ENCODE results near the gene TIMM10B.

DNA sequence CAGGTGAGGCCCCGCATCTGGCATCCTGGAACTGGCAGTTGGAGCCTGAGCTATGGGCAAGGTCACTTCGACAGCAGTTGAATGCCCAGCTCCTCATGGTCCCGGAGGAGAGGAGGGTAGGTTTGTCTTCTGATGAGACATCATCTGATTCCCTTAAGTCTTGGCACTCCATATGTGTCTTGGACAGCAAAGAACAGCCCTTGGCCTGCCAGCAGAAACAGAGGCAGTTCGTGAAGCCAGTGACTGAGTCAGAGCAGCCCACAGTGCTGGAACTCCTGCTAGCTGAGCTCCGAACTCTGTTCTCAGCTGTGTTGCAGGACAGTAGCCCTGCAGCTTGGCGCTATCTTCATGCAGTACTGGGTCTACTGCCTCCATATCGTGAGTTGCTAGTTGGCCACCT lies 16.8 kb downstream of the TIMM10B start:
- TF ChIP-seq RAD21 (IDR thresholded peaks at IDR 0.05; ENCODE audit: low read depth) = no peak
- TF ChIP-seq TCF12 (IDR thresholded peaks at IDR 0.05; ENCODE audit: low read depth) = no peak
- TF ChIP-seq, protein P1, sequence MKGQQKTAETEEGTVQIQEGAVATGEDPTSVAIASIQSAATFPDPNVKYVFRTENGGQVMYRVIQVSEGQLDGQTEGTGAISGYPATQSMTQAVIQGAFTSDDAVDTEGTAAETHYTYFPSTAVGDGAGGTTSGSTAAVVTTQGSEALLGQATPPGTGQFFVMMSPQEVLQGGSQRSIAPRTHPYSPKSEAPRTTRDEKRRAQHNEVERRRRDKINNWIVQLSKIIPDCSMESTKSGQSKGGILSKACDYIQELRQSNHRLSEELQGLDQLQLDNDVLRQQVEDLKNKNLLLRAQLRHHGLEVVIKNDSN (IDR thresholded peaks at IDR 0.05) = no peak
- no peak for TF ChIP-seq EP300 (IDR thresholded peaks at IDR 0.05; ENCODE audit: borderline replicate concordance)
- no peak for TF ChIP-seq NFIC (IDR thresholded peaks at IDR 0.05)
- TF ChIP-seq CEBPB (IDR thresholded peaks at IDR 0.05) = no peak
- no peak for TF ChIP-seq TEAD4 (IDR thresholded peaks at IDR 0.05)

Measured in Ishikawa (cell line).